ENCODE data around the gene MRPL22. TPM values are rescaled to one million over a fixed set of nuclear protein-coding genes. Genes with fewer than 3 reads are reported as not detected.

The MRPL22 gene
- total and polyA plus RNA-seq, 2 of the 4 experiments (the other 2 are of a cell fraction): 13.3 to 58.0 TPM

DNA sequence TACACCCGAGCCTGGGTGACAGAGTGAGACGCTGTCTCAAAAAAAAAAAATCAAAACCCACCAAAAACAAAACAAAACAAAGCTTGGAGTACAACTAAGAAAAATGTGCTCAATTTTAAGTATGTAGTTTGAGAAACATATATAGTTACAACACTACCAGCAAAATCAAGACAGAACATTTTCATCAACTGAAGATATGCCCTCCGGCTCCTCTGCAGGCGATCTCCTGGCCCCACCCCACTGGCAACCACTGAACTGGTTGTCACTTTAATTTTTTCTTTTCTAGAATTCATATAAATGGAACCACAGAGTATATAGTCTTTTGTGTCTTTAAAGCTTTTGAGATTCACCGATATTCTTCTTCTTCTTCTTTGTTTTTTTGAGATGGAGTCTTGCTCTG lies 47.5 kb upstream of the MRPL22 start:
- no peak overlapping the region for H2BK20ac ChIP-seq (ENCODE audit: low read depth, low read length)
- no peak overlapping the region for H2BK15ac ChIP-seq (ENCODE audit: low read depth, low read length)
- H3K9me1 ChIP-seq (ENCODE audit: insufficient read depth, low read length): no peaks in the 10 kb centered on the region; the same call in 1 of the 2 replicates
- H3K14ac ChIP-seq (replicated peaks; ENCODE audit: low read depth, low read length): no peak overlapping the region
- H4K91ac ChIP-seq (ENCODE audit: insufficient read depth, low read depth, low read length): no peak overlapping the region
- BruUV-seq (replicated peaks): no TSS peak
- no peak overlapping the region for H2BK5ac ChIP-seq (ENCODE audit: low read depth, low read length, poor library complexity, severe bottlenecking)
- H3K4ac ChIP-seq (ENCODE audit: low read depth, low read length): no peak overlapping the region
- no peaks in the 10 kb centered on the region for H3K79me1 ChIP-seq (ENCODE audit: low read depth in 1 of 2, low read length in 2 of 2)
- ChIA-PET CTCF (no interaction called here), POLR2A (ENCODE audit: unreplicated experiment) (no interaction called here)
- no peak overlapping the region for H2AK5ac ChIP-seq (ENCODE audit: low read depth, low read length)
- H3K9ac ChIP-seq (ENCODE audit: low read depth, low read length): no peak overlapping the region
- H3K4me3 ChIP-seq (ENCODE audit: insufficient read depth, low read depth, low read length): no peak overlapping the region
- in situ Hi-C loops (cut with MboI; ENCODE audit: low sequenced_read_pairs) (no loop called here), intact Hi-C loops (cut with micrococcal nuclease) (no loop called here), dilution Hi-C loops (cut with HindIII; ENCODE audit: low sequenced_read_pairs, unreplicated experiment) (no loop called here)
- no peak overlapping the region for H3K56ac ChIP-seq (ENCODE audit: extremely low read depth, insufficient read depth, low read length)
- H4K20me1 ChIP-seq (ENCODE audit: insufficient read depth, low read length): no peaks in the 10 kb centered on the region
- no peak overlapping the region for H3K27ac ChIP-seq (ENCODE audit: insufficient read depth, low read length)
- H3K9me3 ChIP-seq (ENCODE audit: control insufficient read depth, insufficient read depth, low read length): no peaks in the 10 kb centered on the region
- H3K23ac ChIP-seq (ENCODE audit: low read depth, low read length): no peak overlapping the region
- H3K4me1 ChIP-seq (ENCODE audit: control insufficient read depth, insufficient read depth, low read length): no peaks in the 10 kb centered on the region
- no peak overlapping the region for H2BK120ac ChIP-seq (ENCODE audit: low read depth, low read length)
- H4K5ac ChIP-seq (ENCODE audit: low read depth, low read length): no peak overlapping the region
- TF ChIP-seq CEBPB (IDR thresholded peaks at IDR 0.05; ENCODE audit: low read depth, low read length): no peak
- no peak for TF ChIP-seq RCOR1 (IDR thresholded peaks at IDR 0.05; ENCODE audit: insufficient replicate concordance, low read length)
- no peak for TF ChIP-seq ELK1 (IDR thresholded peaks at IDR 0.05; ENCODE audit: borderline replicate concordance, low read depth, low read length)
- no peak for TF ChIP-seq RFX5 (IDR thresholded peaks at IDR 0.05; ENCODE audit: low read depth, low read length)
- no peak for TF ChIP-seq CHD1 (IDR thresholded peaks at IDR 0.05; ENCODE audit: low read depth, low read length)
- no peak for TF ChIP-seq SMC3 (IDR thresholded peaks at IDR 0.05; ENCODE audit: low read depth, low read length)
- TF ChIP-seq MXI1 (IDR thresholded peaks at IDR 0.05; ENCODE audit: borderline replicate concordance, low read depth, low read length): no peak
- no peak for TF ChIP-seq USF2 (IDR thresholded peaks at IDR 0.05; ENCODE audit: low read depth, low read length)
- no peak for TF ChIP-seq FOS (IDR thresholded peaks at IDR 0.05; ENCODE audit: low read depth, low read length)
- TF ChIP-seq, protein P1, sequence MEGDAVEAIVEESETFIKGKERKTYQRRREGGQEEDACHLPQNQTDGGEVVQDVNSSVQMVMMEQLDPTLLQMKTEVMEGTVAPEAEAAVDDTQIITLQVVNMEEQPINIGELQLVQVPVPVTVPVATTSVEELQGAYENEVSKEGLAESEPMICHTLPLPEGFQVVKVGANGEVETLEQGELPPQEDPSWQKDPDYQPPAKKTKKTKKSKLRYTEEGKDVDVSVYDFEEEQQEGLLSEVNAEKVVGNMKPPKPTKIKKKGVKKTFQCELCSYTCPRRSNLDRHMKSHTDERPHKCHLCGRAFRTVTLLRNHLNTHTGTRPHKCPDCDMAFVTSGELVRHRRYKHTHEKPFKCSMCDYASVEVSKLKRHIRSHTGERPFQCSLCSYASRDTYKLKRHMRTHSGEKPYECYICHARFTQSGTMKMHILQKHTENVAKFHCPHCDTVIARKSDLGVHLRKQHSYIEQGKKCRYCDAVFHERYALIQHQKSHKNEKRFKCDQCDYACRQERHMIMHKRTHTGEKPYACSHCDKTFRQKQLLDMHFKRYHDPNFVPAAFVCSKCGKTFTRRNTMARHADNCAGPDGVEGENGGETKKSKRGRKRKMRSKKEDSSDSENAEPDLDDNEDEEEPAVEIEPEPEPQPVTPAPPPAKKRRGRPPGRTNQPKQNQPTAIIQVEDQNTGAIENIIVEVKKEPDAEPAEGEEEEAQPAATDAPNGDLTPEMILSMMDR (conservative IDR thresholded peaks at IDR 0.05; ENCODE audit: low read depth, low read length): no peak
- TF ChIP-seq RAD21 (IDR thresholded peaks at IDR 0.05; ENCODE audit: low read length): no peak
- no peak for TF ChIP-seq NFE2L2 (IDR thresholded peaks at IDR 0.05; ENCODE audit: low read depth, low read length)
- no peak overlapping the region for H2AFZ ChIP-seq (replicated peaks; ENCODE audit: low read length, poor library complexity)
- no peak overlapping the region for H2AK9ac ChIP-seq (replicated peaks; ENCODE audit: low read depth, low read length, poor library complexity)
- DNase-seq: no peak
- H3K4me2 ChIP-seq (ENCODE audit: low read depth, low read length): no peak overlapping the region
- no peak overlapping the region for H4K8ac ChIP-seq (ENCODE audit: low read depth in 2 of 2, low read length in 2 of 2)
- no CpG with 5 or more reads among the region's 5 CpGs for WGBS, 2 experiments (ENCODE audit: extremely low coverage in 2 of 2, insufficient read length in 1 of 2)
- ATAC-seq (ENCODE audit: low read depth): no peak
- no peaks in the 10 kb centered on the region for H3K27me3 ChIP-seq (ENCODE audit: control insufficient read depth, insufficient read depth, low read length)
- H3K18ac ChIP-seq (ENCODE audit: low read depth, low read length): no peak overlapping the region
- H3K36me3 ChIP-seq (ENCODE audit: control insufficient read depth, insufficient read depth, low read length): peaks cover 46% of the 10 kb centered on the region
